Small intestine (tissue), 7 donors: ENCODE results near the gene VIPR2. TPM values are rescaled to one million over a fixed set of nuclear protein-coding genes. Genes with fewer than 3 reads are reported as not detected.
"Not testable (repeated sequence)": the region's sequence is repeated elsewhere in the genome, so short reads cannot be mapped to it uniquely, and the experiment has no call there.

ENCODE experiments used
- DNase-seq, 2 donors: peaks; one replicate each; pipeline versions ENCODE4 v3.0.0 to v3.0.0-alpha.2; 2013
- FAIRE-seq: peaks from 2 replicates; lab custom pipeline; 2012; peaks lifted over from hg19 to GRCh38; lab: Jason Lieb, UNC
- H3K27ac ChIP-seq, 3 donors: one replicate each; pipeline ENCODE4 v1.5.1; 2013; ENCODE audit warnings: low read length in 2 of 3, mild to moderate bottlenecking in 2 of 3, control low read depth in 1 of 3, inconsistent platforms in 1 of 3, low read depth in 1 of 3, moderate library complexity in 1 of 3
- H3K27me3 ChIP-seq, 3 donors: one replicate each; pipeline ENCODE4 v1.6.1; 2013; ENCODE audit warnings: low read length in 3 of 3, inconsistent platforms in 1 of 3; ENCODE audit not compliant: control insufficient read depth in 3 of 3, insufficient read depth in 3 of 3
- H3K36me3 ChIP-seq, 3 donors: one replicate each; pipeline ENCODE4 v1.6.1; 2013; ENCODE audit warnings: low read length in 3 of 3, inconsistent platforms in 1 of 3, low read depth in 1 of 3, mild to moderate bottlenecking in 1 of 3, moderate library complexity in 1 of 3; ENCODE audit not compliant: control insufficient read depth in 3 of 3, insufficient read depth in 2 of 3
- H3K4me1 ChIP-seq, 3 donors: one replicate each; pipeline ENCODE4 v1.6.1; 2013; ENCODE audit warnings: low read length in 2 of 3, inconsistent platforms in 1 of 3, low read depth in 1 of 3, mild to moderate bottlenecking in 1 of 3, moderate library complexity in 1 of 3; ENCODE audit not compliant: control insufficient read depth in 3 of 3, insufficient read depth in 2 of 3
- H3K4me3 ChIP-seq, 3 donors: one replicate each; pipeline ENCODE4 v1.5.1; 2013; ENCODE audit warnings: low read length in 3 of 3, control low read depth in 1 of 3, inconsistent platforms in 1 of 3, low read depth in 1 of 3, mild to moderate bottlenecking in 1 of 3, moderate library complexity in 1 of 3
- H3K9me3 ChIP-seq, 2 donors: one replicate each; pipeline ENCODE4 v1.6.1; 2013; ENCODE audit warnings: low read depth in 1 of 2, low read length in 1 of 2; ENCODE audit not compliant: control insufficient read depth in 2 of 2, insufficient read depth in 1 of 2
- WGBS, 3 donors: extraction: QIAGEN DNeasy Blood & Tissue Kit; methylation state at CpG; one replicate each; pipeline ENCODE4 v1.1.7; 2013; 5-methylcytosine and 5-hydroxymethylcytosine counted together
- polyA plus RNA-seq, 4 donors: library from polyadenylated mRNA; stranded (reverse) in 3 of 4; unstranded in 1 of 4; fragments of 200-250 nt in 3 of 4; fragments of 120-200 nt in 1 of 4; gene quantifications; one replicate each; pipeline versions ENCODE4 v1.2.1 to v1.2.3, GENCODE V29; 2013
- donor health status: healthy with polysubstance abuse.
- donor health status: control.
- donor health status: control.
- donor health status: Bipolar disorder and iron deficiency.
- donor health status: healthy.

The VIPR2 gene
- polyA plus RNA-seq, 4 donors: 0.81 to 1.2 (median 0.97) TPM; not detected in 1

DNA sequence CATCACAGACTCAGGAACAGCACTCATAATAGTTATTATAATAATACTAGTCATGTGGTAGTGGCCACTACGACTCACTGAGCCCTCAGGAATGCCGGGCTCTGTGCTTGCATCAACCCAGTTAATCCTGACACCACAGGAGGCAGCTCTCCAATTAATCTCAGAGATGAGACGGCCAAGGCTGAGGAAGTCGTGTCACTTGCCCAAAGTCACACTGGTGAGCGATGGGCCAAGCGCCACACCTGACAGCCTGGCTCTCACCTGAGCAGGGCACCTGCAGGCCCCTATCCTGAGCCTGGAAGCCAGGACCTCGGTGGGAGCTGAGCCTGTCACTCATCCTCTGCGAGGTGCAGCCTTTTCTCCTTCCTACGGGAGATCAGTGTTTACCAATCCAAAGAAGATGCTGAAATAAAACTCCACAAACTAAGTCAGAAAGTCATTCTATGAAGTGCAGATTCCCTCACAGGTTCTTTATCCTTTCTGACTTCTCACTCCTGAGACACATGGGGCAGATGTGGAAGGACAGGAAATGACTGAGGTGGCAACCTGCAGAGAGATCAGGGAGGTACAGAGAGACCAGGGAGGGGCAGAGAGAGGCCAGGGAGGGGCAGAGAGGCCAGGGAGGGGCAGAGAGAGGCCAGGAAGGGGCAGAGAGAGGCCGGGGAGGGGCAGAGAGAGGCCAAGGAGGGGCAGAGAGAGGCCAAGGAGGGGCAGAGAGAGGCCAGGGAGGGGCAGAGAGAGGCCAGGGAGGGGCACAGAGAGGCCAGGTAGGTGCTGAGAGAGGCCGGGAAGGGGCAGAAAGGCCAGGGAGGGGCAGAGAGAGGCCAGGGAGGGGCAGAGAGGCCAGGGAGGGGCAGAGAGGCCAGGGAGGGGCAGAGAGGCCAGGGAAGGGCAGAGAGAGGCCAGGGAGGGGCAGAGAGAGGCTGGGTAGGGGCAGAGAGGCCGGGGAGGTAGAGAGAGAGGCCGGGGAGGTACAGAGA, 38.5 kb downstream of the VIPR2 start:
- Histone ChIP-seq H3K36me3 (no peaks in the 10 kb centered on the region), H3K27me3 (peaks cover 0 to 3% (median 0%) of the 10 kb centered on the region in 3 donors), H3K4me3 (no peak overlapping the region), H3K4me1 (no peaks in the 10 kb centered on the region), H3K9me3 (peaks cover 0 to 3% of the 10 kb centered on the region in 2 donors), H3K27ac (no peak overlapping the region)
- DNase-seq (no peak), FAIRE-seq (no peak)
- WGBS, 3 donors: 48 to 64% (median 57%) methylated on average over 13 of the region's 13 CpGs

DNA sequence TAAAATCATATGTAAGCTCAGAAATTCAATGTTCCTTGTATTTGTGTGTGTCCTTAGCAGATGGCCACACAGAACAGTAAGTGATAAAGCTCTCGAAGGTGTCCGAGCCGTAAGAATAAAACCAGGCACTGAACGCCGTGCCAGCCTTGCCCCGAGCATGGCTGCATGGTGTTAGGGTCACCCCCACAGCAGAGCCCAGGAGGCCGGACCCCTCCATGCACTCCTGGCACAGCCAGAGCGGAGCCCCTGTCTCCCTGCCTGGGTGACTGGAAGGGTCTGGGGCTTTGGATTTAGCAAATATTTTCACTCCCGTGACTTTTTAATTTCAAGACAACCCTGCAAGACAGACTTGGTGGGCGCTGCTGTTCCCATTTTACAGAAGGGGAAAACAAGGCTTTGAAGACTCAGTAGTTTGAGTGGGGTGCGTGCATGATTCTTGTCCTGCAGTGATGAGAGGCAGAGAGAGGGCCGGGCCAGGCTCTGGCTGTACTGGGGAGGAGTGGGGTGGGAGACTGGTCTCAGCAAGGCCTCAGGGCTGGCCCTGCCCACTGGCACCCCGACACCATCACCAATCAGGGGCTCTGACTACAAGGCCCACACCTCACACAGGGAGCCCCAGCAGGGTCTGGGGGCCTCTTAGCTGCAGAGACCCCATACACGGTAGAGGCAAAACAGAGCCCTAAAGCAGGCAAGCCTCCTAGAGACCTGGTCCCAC, 39.4 kb downstream of the VIPR2 start:
- Histone ChIP-seq H3K4me1 (no peaks in the 10 kb centered on the region), H3K36me3 (no peaks in the 10 kb centered on the region), H3K27ac (no peak overlapping the region), H3K9me3 (peaks cover 0 to 3% of the 10 kb centered on the region in 2 donors), H3K27me3 (no peaks in the 10 kb centered on the region), H3K4me3 (no peak overlapping the region)
- no peak for DNase-seq
- FAIRE-seq: no peak
- 90 to 91% (median 90%) methylated on average over 14 of the region's 14 CpGs for WGBS, 3 donors

DNA sequence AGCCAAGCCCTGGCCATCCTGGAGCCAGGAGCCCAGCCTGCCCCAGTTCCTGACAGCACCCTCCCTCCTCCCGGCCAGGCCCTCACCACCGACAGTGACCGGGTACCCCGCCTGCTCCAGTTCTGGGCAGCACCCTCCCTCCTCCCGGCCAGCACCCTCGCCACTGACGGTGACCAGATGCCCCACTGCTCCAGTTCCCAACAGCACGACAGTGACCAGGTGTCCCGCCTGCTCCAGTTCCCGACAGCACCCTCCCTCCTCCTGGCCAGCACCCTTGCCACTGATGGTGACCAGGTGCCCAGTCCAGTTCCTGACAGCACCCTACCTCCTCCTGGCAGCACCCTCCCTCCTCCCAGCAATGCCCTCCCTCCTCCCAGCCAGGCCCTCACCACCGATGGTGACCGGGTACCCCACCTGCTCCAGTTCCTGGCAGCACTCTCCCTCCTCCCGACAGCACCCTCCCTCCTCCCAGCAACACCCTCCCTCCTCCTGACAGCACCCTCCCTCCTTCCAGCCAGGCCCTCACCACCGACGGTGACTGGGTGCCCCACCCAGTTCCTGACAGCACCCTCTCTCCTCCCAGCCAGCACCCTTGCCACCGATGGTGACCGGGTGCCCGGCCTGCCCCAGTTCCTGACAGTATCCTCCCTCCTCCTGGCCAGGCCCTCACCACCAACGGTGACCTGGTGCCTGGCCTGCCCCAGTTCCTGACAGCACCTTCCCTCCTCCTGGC, 40.3 kb downstream of the VIPR2 start:
- FAIRE-seq (no peak), DNase-seq (no peak)
- H3K4me3 ChIP-seq: no peak overlapping the region
- H3K4me1 ChIP-seq: no peaks in the 10 kb centered on the region
- H3K27ac ChIP-seq: no peak overlapping the region
- no peaks in the 10 kb centered on the region for H3K27me3 ChIP-seq
- H3K9me3 ChIP-seq: peaks cover 0 to 3% of the 10 kb centered on the region in 2 donors
- 62 to 76% (median 62%) methylated on average over 17 to 19 of the region's 19 CpGs for WGBS, 3 donors
- no peaks in the 10 kb centered on the region for H3K36me3 ChIP-seq

DNA sequence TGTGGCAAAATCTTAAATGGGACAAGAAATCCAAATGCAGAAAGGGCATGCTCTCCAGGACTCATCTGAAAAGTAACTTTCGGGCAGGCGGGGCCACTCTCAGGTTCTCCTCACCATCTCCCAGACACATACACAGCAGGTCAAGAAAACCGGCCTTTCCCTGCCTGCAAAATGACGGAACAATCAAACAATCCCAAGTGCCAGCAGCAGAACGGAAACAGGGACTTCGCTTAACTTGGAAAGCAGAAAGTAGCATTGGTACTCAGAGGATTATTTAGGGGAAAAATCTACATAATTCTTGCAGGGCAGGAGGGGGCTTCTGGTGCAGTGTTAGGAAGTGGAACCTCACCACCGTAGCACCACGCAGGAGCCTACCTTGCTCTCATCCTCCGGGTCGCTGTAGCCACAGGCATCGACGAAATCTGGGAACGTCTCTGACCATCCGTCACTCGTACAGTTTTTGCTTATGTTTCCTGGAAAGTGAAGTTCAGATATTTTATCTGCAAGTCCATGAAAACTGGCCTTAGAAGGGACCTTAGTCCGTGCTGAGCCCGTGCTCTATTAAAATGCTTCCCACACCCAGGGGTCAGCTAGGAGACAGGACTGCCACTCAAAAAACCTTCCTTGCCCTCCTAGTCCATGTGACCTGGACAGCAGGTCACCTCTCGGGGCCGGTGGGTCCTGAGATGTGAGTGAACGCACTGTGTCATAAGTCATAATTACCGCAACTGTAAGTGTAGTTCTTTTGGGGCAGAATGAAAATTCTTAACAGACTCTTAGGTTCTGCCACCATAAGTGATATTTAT, 41.1 kb downstream of the VIPR2 start:
- DNase-seq (no peak), FAIRE-seq (no peak)
- Histone ChIP-seq H3K36me3 (no peaks in the 10 kb centered on the region), H3K27me3 (no peaks in the 10 kb centered on the region), H3K9me3 (peaks cover 0 to 3% of the 10 kb centered on the region in 2 donors), H3K4me3 (no peak overlapping the region), H3K27ac (no peak overlapping the region), H3K4me1 (no peaks in the 10 kb centered on the region)
- WGBS, 3 donors: 80 to 91% (median 84%) methylated on average over 21 of the region's 21 CpGs

DNA sequence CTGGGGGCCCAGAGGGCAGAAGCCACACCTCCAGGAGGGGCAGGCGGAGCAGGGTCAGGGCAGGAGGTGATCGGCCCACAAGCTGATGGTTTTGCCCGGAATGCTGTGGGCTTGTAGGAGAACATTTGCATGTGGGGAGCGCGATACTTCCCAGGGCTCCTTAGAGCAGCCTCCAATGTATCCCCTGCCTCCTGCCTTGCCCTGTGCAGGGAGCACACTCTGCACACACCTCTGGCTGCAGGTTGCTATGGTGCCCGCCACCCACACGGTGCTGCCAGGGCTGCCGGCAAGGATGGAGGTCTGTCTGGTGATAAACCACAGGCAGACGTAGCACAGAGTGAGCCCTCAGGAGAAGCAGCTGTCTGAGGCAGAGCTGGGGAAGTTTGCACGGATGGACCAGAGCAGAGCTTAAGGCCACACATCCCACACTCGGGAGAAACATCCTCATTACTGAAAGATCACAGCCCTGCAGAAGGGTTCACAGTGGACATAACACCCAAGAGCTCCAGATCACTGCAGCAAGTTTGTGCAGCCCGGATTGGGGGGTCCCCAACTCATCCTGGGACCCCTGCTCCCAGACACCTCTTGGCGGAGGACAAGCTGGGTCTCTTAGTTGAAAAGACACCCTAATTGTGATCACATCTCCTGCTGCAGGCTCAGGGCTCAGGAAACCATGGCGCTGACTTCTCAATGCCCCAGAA, 41.8 kb downstream of the VIPR2 start:
- H3K9me3 ChIP-seq: peaks cover 0 to 3% of the 10 kb centered on the region in 2 donors
- no peak overlapping the region for H3K27ac ChIP-seq
- WGBS, 3 donors: 81 to 88% (median 82%) methylated on average over 14 of the region's 14 CpGs
- no peak for DNase-seq
- H3K4me3 ChIP-seq: no peak overlapping the region
- no peaks in the 10 kb centered on the region for H3K4me1 ChIP-seq
- H3K27me3 ChIP-seq: no peaks in the 10 kb centered on the region
- no peak for FAIRE-seq
- no peaks in the 10 kb centered on the region for H3K36me3 ChIP-seq

DNA sequence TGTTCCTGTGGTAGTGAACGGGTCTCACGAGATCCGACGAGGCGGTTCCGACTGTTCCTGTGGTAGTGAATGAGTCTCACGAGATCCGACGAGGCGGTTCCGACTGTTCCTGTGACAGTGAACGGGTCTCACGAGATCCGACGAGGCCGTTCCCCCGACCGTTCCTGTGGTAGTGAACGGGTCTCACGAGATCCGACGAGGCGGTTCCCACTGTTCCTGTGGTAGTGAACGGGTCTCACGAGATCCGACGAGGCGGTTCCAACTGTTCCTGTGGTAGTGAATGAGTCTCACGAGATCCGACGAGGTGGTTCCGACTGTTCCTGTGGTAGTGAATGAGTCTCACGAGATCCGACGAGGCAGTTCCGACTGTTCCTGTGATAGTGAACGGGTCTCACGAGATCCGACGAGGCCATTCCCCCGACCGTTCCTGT, 43.0 kb downstream of the VIPR2 start:
- not testable (repeated sequence) for H3K4me1 ChIP-seq, FAIRE-seq, H3K36me3 ChIP-seq, DNase-seq, H3K9me3 ChIP-seq, H3K4me3 ChIP-seq, H3K27me3 ChIP-seq, H3K27ac ChIP-seq
- 95 to 98% (median 97%) methylated on average over 40 to 42 of the region's 42 CpGs for WGBS, 3 donors

DNA sequence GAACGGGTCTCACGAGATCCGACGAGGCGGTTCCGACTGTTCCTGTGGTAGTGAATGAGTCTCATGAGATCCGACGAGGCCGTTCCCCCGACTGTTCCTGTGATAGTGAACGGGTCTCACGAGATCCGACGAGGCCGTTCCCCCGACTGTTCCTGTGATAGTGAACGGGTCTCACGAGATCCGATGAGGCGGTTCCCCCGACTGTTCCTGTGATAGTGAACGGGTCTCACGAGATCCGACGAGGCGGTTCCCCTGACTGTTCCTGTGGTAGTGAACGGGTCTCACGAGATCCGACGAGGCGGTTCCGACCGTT, 43.6 kb downstream of the VIPR2 start:
- FAIRE-seq, H3K27ac ChIP-seq, H3K27me3 ChIP-seq, H3K9me3 ChIP-seq, DNase-seq, H3K4me1 ChIP-seq, H3K4me3 ChIP-seq, H3K36me3 ChIP-seq: not testable (repeated sequence)
- 97% methylated on average over 33 of the region's 33 CpGs for WGBS, 3 donors
